Endothelial cell of umbilical vein (primary cell): ENCODE results near the gene TRMT6. TPM values are rescaled to one million over a fixed set of nuclear protein-coding genes. Genes with fewer than 3 reads are reported as not detected.

Source experiments
- BruUV-seq: library from RNA; stranded (reverse); fragments of 400-500 nt; replicated peaks from 2 replicates; lab custom pipeline; 2021; lab: Mats Ljungman, UMichigan
- CTCF ChIA-PET: fragments of 300-600, 350-600 bp; sonication (Branson Sonifier 250); formaldehyde crosslinking; loops from one replicate; lab custom pipeline; 2021; ENCODE audit warnings: antibody characterized with exemption, inconsistent platforms; lab: Charles Lee
- POLR2A ChIA-PET: fragments of 300-600, 350-600 bp; sonication (Branson Sonifier 250); formaldehyde crosslinking; loops from one replicate; lab custom pipeline; 2021; ENCODE audit warnings: antibody characterized with exemption, inconsistent platforms; lab: Charles Lee
- DNase-seq: peaks from one replicate; pipeline ENCODE4 v3.0.0-alpha.2; 2011; ENCODE audit warnings: low read depth, low spot score
- FAIRE-seq: peaks from 2 replicates; lab custom pipeline; 2011; peaks lifted over from hg19 to GRCh38; lab: Jason Lieb, UNC
- H2AFZ ChIP-seq: 2 replicates; pipeline ENCODE4 v1.6.0; 2012; ENCODE audit warnings: low read depth, low read length, control low read depth, inconsistent platforms
- H3K27ac ChIP-seq: 2 replicates; pipeline ENCODE4 v1.5.1; 2011; ENCODE audit warnings: low read depth, mild to moderate bottlenecking, control low read depth, low read length, moderate library complexity; ENCODE audit not compliant: insufficient read depth
- H3K27me3 ChIP-seq, 2 experiments: 2 replicates each; pipeline versions ENCODE4 v1.6.0 to v1.6.1; 2011; ENCODE audit warnings: low read length in 2 of 2, mixed read lengths in 1 of 2; ENCODE audit not compliant: control insufficient read depth in 2 of 2, insufficient read depth in 2 of 2
- H3K36me3 ChIP-seq, 2 experiments: 2 replicates in 1 of 2; 3 replicates in 1 of 2; pipeline ENCODE4 v1.5.1; 2011; ENCODE audit warnings: low read length in 2 of 2, mild to moderate bottlenecking in 1 of 2, moderate library complexity in 1 of 2; ENCODE audit not compliant: control insufficient read depth in 2 of 2, insufficient read depth in 2 of 2; ENCODE audit errors: extremely low read depth in 1 of 2
- H3K4me1 ChIP-seq: 3 replicates; pipeline ENCODE4 v1.5.1; 2011; ENCODE audit warnings: mild to moderate bottlenecking, low read length; ENCODE audit not compliant: control insufficient read depth, insufficient read depth; ENCODE audit errors: extremely low read depth
- H3K4me2 ChIP-seq: 2 replicates; pipeline ENCODE4 v1.6.1; 2011; ENCODE audit warnings: low read length, control low read depth, mixed read lengths; ENCODE audit not compliant: insufficient read depth
- H3K4me3 ChIP-seq, 3 experiments: fragments of 200-600 bp in 1 of 3; sonication (generic), shearing (Covaris generic) in 1 of 3; replicated peaks in 1 of 3; 2 replicates each; pipeline ENCODE4 v1.5.1; 2011 to 2016; ENCODE audit warnings: control low read depth in 3 of 3, low read length in 3 of 3, mild to moderate bottlenecking in 2 of 3, inconsistent platforms in 1 of 3, low read depth in 1 of 3, moderate library complexity in 1 of 3; ENCODE audit not compliant: insufficient read depth in 1 of 3
- H3K79me2 ChIP-seq: 2 replicates; pipeline ENCODE4 v1.6.0; 2012; ENCODE audit warnings: low read length, inconsistent platforms; ENCODE audit not compliant: control insufficient read depth, insufficient read depth
- H3K9ac ChIP-seq: replicated peaks from 2 replicates; pipeline ENCODE3; 2011; ENCODE audit warnings: low read length, control low read depth; ENCODE audit not compliant: insufficient read depth; ENCODE audit errors: extremely low read depth
- H3K9me1 ChIP-seq: replicated peaks from 3 replicates; pipeline ENCODE4 v1.6.0; 2011; ENCODE audit warnings: mild to moderate bottlenecking, low read length; ENCODE audit not compliant: control insufficient read depth, insufficient read depth; ENCODE audit errors: extremely low read depth
- H3K9me3 ChIP-seq: replicated peaks from 2 replicates; pipeline ENCODE4 v1.5.1; 2012; ENCODE audit warnings: low read length, inconsistent platforms; ENCODE audit not compliant: control insufficient read depth, insufficient read depth
- H4K20me1 ChIP-seq: replicated peaks from 2 replicates; pipeline ENCODE3; 2011; ENCODE audit warnings: mild to moderate bottlenecking, low read length; ENCODE audit not compliant: control insufficient read depth, insufficient read depth; ENCODE audit errors: extremely low read depth
- CTCF ChIP-seq, 2 donors: IDR thresholded peaks; 1 replicate in 1 of 2; 2 replicates in 1 of 2; pipeline ENCODE4 v1.5.1; 2011; ENCODE audit warnings: low read length in 2 of 2, mild to moderate bottlenecking in 2 of 2, moderate library complexity in 2 of 2, control low read depth in 1 of 2, inconsistent platforms in 1 of 2, low read depth in 1 of 2; ENCODE audit not compliant: insufficient read depth in 1 of 2; ENCODE audit errors: extremely low read depth in 1 of 2
- EZH2 ChIP-seq: IDR thresholded peaks from 2 replicates; pipeline ENCODE4 v1.6.1; 2012; ENCODE audit warnings: borderline replicate concordance, low read depth, mild to moderate bottlenecking, moderate library complexity, low read length, inconsistent platforms; ENCODE audit not compliant: severe bottlenecking
- FOS ChIP-seq: IDR thresholded peaks from 2 replicates; pipeline ENCODE4 v1.6.1; 2011; ENCODE audit warnings: mild to moderate bottlenecking, low read length, moderate library complexity, borderline replicate concordance; ENCODE audit not compliant: insufficient read depth
- GATA2 ChIP-seq: IDR thresholded peaks from 2 replicates; pipeline ENCODE4 v1.7.0; 2011; ENCODE audit warnings: low read depth, mild to moderate bottlenecking, moderate library complexity, mixed read lengths, low read length; ENCODE audit not compliant: insufficient read length, insufficient read depth
- JUN ChIP-seq: IDR thresholded peaks from 2 replicates; pipeline ENCODE4 v1.6.1; 2011; ENCODE audit warnings: borderline replicate concordance, low read depth; ENCODE audit not compliant: insufficient read length, insufficient read depth
- MAX ChIP-seq: IDR thresholded peaks from 2 replicates; pipeline ENCODE4 v1.6.1; 2011; ENCODE audit not compliant: insufficient read depth, insufficient read length
- MYC ChIP-seq: IDR thresholded peaks from one replicate; pipeline ENCODE4 v1.6.1; 2011; ENCODE audit warnings: mild to moderate bottlenecking, low read depth, low read length
- POLR2A ChIP-seq: IDR thresholded peaks from 2 replicates; pipeline ENCODE4 v1.6.1; 2012; ENCODE audit warnings: low read depth, mild to moderate bottlenecking, control low read depth, low read length
- POLR2AphosphoS5 ChIP-seq: IDR thresholded peaks from 2 replicates; pipeline ENCODE4 v1.6.1; 2012; ENCODE audit warnings: low read depth, mild to moderate bottlenecking, control low read depth, low read length, moderate library complexity; ENCODE audit not compliant: insufficient read depth
- dilution Hi-C: fragments of 300-500 bp; cut with MboI; formaldehyde crosslinking; loops from one replicate; pipeline ENCODE4 v1.15.0; 2019; ENCODE audit warnings: low sequenced_read_pairs; ENCODE audit not compliant: extremely low pct_ligation_motif_present
- intact Hi-C: fragments of 100-400 bp; cut with micrococcal nuclease; formaldehyde crosslinking; loops from one replicate; pipeline ENCODE4 v1.10.0; 2022
- polyA plus RNA-seq, 4 experiments: library from polyadenylated mRNA; depleted of rRNA in 3 of 4; stranded (reverse) in 3 of 4; unstranded in 1 of 4; fragments of >200 nt; gene quantifications; 2 replicates each; pipeline versions ENCODE4 v1.2.1 to v1.2.3, GENCODE V29; 2011 to 2012; ENCODE audit warnings: missing spikeins in 1 of 4
- total RNA-seq: library from RNA; stranded (reverse); gene quantifications from 2 replicates; pipeline ENCODE4 v1.2.3, GENCODE V29; 2021

TRMT6 gene
- total and polyA plus RNA-seq, 2 donors (not counting 3 experiments of a cell fraction or from before 2014, with no cell fraction given), result 4.1 to 12.0 TPM

GRCh38 chr20:5908981-5909380 lies 41.4 kb downstream of the TRMT6 start:
- H3K4me2 ChIP-seq, result no peak overlapping the region
- dilution Hi-C loops (no loop called here), intact Hi-C loops (no loop called here)
- peaks cover 7% of the 10 kb centered on the region for H3K4me1 ChIP-seq
- H3K79me2 ChIP-seq, result no peaks in the 10 kb centered on the region
- no peaks in the 10 kb centered on the region for H4K20me1 ChIP-seq
- ChIA-PET CTCF (interaction anchor here (0.6 to 1.0 kb wide), 2 partner anchors 10 to 55 kb away, joined by 3 read pairs; no protein-coding TSS in a partner anchor), POLR2A (no interaction called here)
- no peak overlapping the region for H2AFZ ChIP-seq
- TF ChIP-seq EZH2, result no peak
- no peak for TF ChIP-seq MAX
- no peak for TF ChIP-seq JUN
- no peak for TF ChIP-seq MYC
- no peak for TF ChIP-seq FOS
- TF ChIP-seq CTCF (IDR thresholded peaks at IDR 0.05; ENCODE audit: extremely low read depth in 1 of 2, insufficient read depth in 1 of 2, low read depth in 1 of 2, low read length in 2 of 2), result no peak
- TF ChIP-seq POLR2AphosphoS5, result no peak
- TF ChIP-seq GATA2, result no peak
- no peak for TF ChIP-seq POLR2A
- H3K9me1 ChIP-seq, result no peaks in the 10 kb centered on the region
- no peak overlapping the region for H3K9ac ChIP-seq
- no peak for DNase-seq
- no peaks in the 10 kb centered on the region for H3K36me3 ChIP-seq
- H3K4me3 ChIP-seq, result no peak overlapping the region
- no peaks in the 10 kb centered on the region for H3K9me3 ChIP-seq
- no peak overlapping the region for H3K27ac ChIP-seq
- peaks cover 12 to 20% of the 10 kb centered on the region in 2 experiments for H3K27me3 ChIP-seq
- BruUV-seq, result no TSS peak
- no peak for FAIRE-seq
